Measurements from ENCODE around the gene ARSI. TPM values are rescaled to one million over a fixed set of nuclear protein-coding genes. Genes with fewer than 3 reads are reported as not detected.

ARSI gene
- total and polyA plus RNA-seq, 2 donors (not counting 1 experiment from before 2014, with no cell fraction given), result 5.9 to 12.5 TPM

DNA sequence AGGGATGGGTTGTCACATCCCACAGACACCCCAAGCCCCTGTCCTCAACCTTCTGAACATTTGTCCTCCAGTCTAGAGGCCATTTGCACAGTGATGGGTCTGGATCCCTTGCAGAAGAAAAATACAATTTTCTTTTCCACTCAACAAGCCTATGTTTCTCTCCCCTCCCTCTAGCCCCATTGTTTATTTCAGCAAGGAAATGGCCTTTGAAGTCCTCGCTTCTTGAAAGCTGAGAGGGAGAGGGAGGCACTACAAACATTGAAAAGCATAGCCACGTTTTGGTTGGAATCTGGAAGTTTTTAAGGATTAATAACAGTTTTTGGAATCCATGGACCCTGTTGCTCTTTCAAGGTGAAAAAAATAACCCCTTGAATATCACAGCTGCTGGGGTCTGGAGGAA is 24.0 kb upstream of the ARSI start:
- no peak for DNase-seq (ENCODE audit: low read depth in 2 of 2)
- Histone ChIP-seq H3K79me2 (ENCODE audit: control insufficient read depth, insufficient read depth, low read length) (no peaks in the 10 kb centered on the region), H3K27me3 (ENCODE audit: control insufficient read depth, insufficient read depth, low read length) (no peaks in the 10 kb centered on the region), H3K27ac (ENCODE audit: insufficient read depth, low read length) (no peak overlapping the region), H3K4me2 (ENCODE audit: extremely low read depth, insufficient read depth, low read length) (no peak overlapping the region), H3K9ac (ENCODE audit: insufficient read depth, low read length) (no peak overlapping the region), H2AFZ (ENCODE audit: low read length) (no peak overlapping the region), H3K9me3 (ENCODE audit: control insufficient read depth, insufficient read depth, low read depth, low read length) (no peaks in the 10 kb centered on the region), H3K4me1 (ENCODE audit: control insufficient read depth, extremely low read depth, insufficient read depth, low read length) (no peaks in the 10 kb centered on the region), H3K4me3 (replicated peaks in 1 of 4; ENCODE audit: control extremely low read depth in 1 of 4, insufficient read depth in 1 of 4, low read depth in 3 of 4, low read length in 4 of 4) (no peak overlapping the region), H4K20me1 (ENCODE audit: control insufficient read depth, extremely low read depth, insufficient read depth, low read length) (no peaks in the 10 kb centered on the region), H3K36me3 (ENCODE audit: control insufficient read depth, insufficient read depth, low read length) (no peaks in the 10 kb centered on the region)
- no peak for TF ChIP-seq EZH2 (IDR thresholded peaks at IDR 0.05; ENCODE audit: low read length, missing control alignments)
- TF ChIP-seq, protein P1, sequence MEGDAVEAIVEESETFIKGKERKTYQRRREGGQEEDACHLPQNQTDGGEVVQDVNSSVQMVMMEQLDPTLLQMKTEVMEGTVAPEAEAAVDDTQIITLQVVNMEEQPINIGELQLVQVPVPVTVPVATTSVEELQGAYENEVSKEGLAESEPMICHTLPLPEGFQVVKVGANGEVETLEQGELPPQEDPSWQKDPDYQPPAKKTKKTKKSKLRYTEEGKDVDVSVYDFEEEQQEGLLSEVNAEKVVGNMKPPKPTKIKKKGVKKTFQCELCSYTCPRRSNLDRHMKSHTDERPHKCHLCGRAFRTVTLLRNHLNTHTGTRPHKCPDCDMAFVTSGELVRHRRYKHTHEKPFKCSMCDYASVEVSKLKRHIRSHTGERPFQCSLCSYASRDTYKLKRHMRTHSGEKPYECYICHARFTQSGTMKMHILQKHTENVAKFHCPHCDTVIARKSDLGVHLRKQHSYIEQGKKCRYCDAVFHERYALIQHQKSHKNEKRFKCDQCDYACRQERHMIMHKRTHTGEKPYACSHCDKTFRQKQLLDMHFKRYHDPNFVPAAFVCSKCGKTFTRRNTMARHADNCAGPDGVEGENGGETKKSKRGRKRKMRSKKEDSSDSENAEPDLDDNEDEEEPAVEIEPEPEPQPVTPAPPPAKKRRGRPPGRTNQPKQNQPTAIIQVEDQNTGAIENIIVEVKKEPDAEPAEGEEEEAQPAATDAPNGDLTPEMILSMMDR (conservative IDR thresholded peaks at IDR 0.05 in 1 of 2, IDR thresholded peaks at IDR 0.05 in 1 of 2; ENCODE audit: low read depth in 1 of 2, low read length in 2 of 2), result no peak

- no peak overlapping the region for H3K4me2 ChIP-seq (ENCODE audit: extremely low read depth, insufficient read depth, low read length)
- no peak for TF ChIP-seq EZH2 (IDR thresholded peaks at IDR 0.05; ENCODE audit: low read length, missing control alignments)
- TF ChIP-seq, protein P1 (conservative IDR thresholded peaks at IDR 0.05 in 1 of 2, IDR thresholded peaks at IDR 0.05 in 1 of 2; ENCODE audit: low read depth in 1 of 2, low read length in 2 of 2), result no peak
- no peaks in the 10 kb centered on the region for H4K20me1 ChIP-seq (ENCODE audit: control insufficient read depth, extremely low read depth, insufficient read depth, low read length)
Observed at GRCh38 chr5:150325426-150325825, 22.7 kb upstream of the ARSI start.

DNA sequence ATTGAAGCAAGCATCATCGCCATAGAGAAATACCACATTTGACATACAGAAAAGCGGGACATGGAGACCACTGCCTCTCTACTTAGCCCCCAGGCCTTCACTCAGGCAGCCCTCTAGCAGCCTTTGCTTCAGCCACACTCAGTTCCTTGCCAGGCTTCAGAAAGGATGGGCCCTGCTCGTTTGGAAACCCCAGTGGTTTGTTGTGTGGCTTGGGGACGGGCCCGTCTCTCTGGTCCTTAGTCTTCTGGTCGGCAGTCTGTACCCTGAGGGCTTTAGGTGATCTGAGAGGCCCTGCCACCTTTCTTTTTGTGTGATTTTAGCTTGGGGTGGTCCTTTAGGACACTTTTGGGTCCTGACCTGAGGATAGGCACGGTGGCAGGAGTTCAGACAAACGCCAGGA is 21.1 kb upstream of the ARSI start:
- Histone ChIP-seq H3K36me3 (ENCODE audit: control insufficient read depth, insufficient read depth, low read length) (no peaks in the 10 kb centered on the region), H3K9ac (ENCODE audit: insufficient read depth, low read length) (no peak overlapping the region), H4K20me1 (ENCODE audit: control insufficient read depth, extremely low read depth, insufficient read depth, low read length) (no peaks in the 10 kb centered on the region), H3K4me1 (ENCODE audit: control insufficient read depth, extremely low read depth, insufficient read depth, low read length) (peaks cover 11% of the 10 kb centered on the region), H2AFZ (ENCODE audit: low read length) (no peak overlapping the region), H3K27ac (ENCODE audit: insufficient read depth, low read length) (no peak overlapping the region), H3K79me2 (ENCODE audit: control insufficient read depth, insufficient read depth, low read length) (no peaks in the 10 kb centered on the region), H3K4me2 (ENCODE audit: extremely low read depth, insufficient read depth, low read length) (no peak overlapping the region), H3K27me3 (ENCODE audit: control insufficient read depth, insufficient read depth, low read length) (no peaks in the 10 kb centered on the region), H3K4me3 (replicated peaks in 1 of 4; ENCODE audit: control extremely low read depth in 1 of 4, insufficient read depth in 1 of 4, low read depth in 3 of 4, low read length in 4 of 4) (no peak overlapping the region), H3K9me3 (ENCODE audit: control insufficient read depth, insufficient read depth, low read depth, low read length) (no peaks in the 10 kb centered on the region)
- DNase-seq (ENCODE audit: low read depth in 2 of 2), result no peak
- no peak for TF ChIP-seq EZH2 (IDR thresholded peaks at IDR 0.05; ENCODE audit: low read length, missing control alignments)
- TF ChIP-seq, protein P1 (conservative IDR thresholded peaks at IDR 0.05 in 1 of 2, IDR thresholded peaks at IDR 0.05 in 1 of 2; ENCODE audit: low read depth in 1 of 2, low read length in 2 of 2), result no peak

More at GRCh38 chr5:150325426-150325825, 22.7 kb upstream of the ARSI start:
- no peak for DNase-seq (ENCODE audit: low read depth in 2 of 2)
- no peak overlapping the region for H3K27ac ChIP-seq (ENCODE audit: insufficient read depth, low read length)
- no peaks in the 10 kb centered on the region for H3K9me3 ChIP-seq (ENCODE audit: control insufficient read depth, insufficient read depth, low read depth, low read length)
- H3K36me3 ChIP-seq (ENCODE audit: control insufficient read depth, insufficient read depth, low read length), result no peaks in the 10 kb centered on the region
- no peak overlapping the region for H3K9ac ChIP-seq (ENCODE audit: insufficient read depth, low read length)
- no peak overlapping the region for H2AFZ ChIP-seq (ENCODE audit: low read length)
- no peaks in the 10 kb centered on the region for H3K27me3 ChIP-seq (ENCODE audit: control insufficient read depth, insufficient read depth, low read length)
- H3K79me2 ChIP-seq (ENCODE audit: control insufficient read depth, insufficient read depth, low read length), result no peaks in the 10 kb centered on the region
- peaks cover 2% of the 10 kb centered on the region for H3K4me1 ChIP-seq (ENCODE audit: control insufficient read depth, extremely low read depth, insufficient read depth, low read length)
- no peak overlapping the region for H3K4me3 ChIP-seq (replicated peaks in 1 of 4; ENCODE audit: control extremely low read depth in 1 of 4, insufficient read depth in 1 of 4, low read depth in 3 of 4, low read length in 4 of 4)
